Fibroblast of skin of right quadriceps (primary cell): ENCODE results near the gene ANKRD23.
"Not testable (repeated sequence)": the region's sequence is repeated elsewhere in the genome, so short reads cannot be mapped to it uniquely, and the experiment has no call there.

Source experiments
- DNase-seq: peaks from one replicate; pipeline ENCODE4 v3.0.0-alpha.2; 2013

Gene ANKRD23

GRCh38 chr2:96811917-96812316 is 31.9 kb downstream of the ANKRD23 start:
- DNase-seq, result peak; percentile 77

- no peak for DNase-seq
These were observed 33.0 kb downstream of the ANKRD23 start for GRCh38 chr2:96810783-96811192.

- no peak for DNase-seq
These were observed 33.7 kb downstream of the ANKRD23 start for GRCh38 chr2:96809951-96810782.

- no peak for DNase-seq
These were observed 34.5 kb downstream of the ANKRD23 start for GRCh38 chr2:96809216-96809882.

GRCh38 chr2:96808176-96808837 is 35.5 kb downstream of the ANKRD23 start:
- no peak for DNase-seq

GRCh38 chr2:96807127-96807471 is 36.7 kb downstream of the ANKRD23 start:
- DNase-seq, result no peak

GRCh38 chr2:96806468-96807126 is 37.2 kb downstream of the ANKRD23 start:
- DNase-seq, result no peak

GRCh38 chr2:96805946-96806345 is 37.9 kb downstream of the ANKRD23 start:
- DNase-seq, result not testable (repeated sequence)

GRCh38 chr2:96804986-96805385 is 38.8 kb downstream of the ANKRD23 start:
- no peak for DNase-seq

GRCh38 chr2:96802721-96803120 is 41.1 kb downstream of the ANKRD23 start:
- DNase-seq, result no peak

GRCh38 chr2:96801786-96802595 is 41.8 kb downstream of the ANKRD23 start:
- DNase-seq, result no peak

- peak; percentile 42 for DNase-seq
These were observed 42.6 kb downstream of the ANKRD23 start for GRCh38 chr2:96801005-96801785.

GRCh38 chr2:96800061-96801004 is 43.5 kb downstream of the ANKRD23 start:
- DNase-seq, result no peak

GRCh38 chr2:96799623-96799935 is 44.2 kb downstream of the ANKRD23 start:
- DNase-seq, result no peak

- no peak for DNase-seq
These were observed 44.8 kb downstream of the ANKRD23 start for GRCh38 chr2:96798733-96799622.

GRCh38 chr2:96797066-96797625 is 46.7 kb downstream of the ANKRD23 start:
- no peak for DNase-seq

GRCh38 chr2:96796497-96796896 is 47.3 kb downstream of the ANKRD23 start:
- DNase-seq, result not testable (repeated sequence)

- no peak for DNase-seq
These were observed 48.7 kb downstream of the ANKRD23 start for GRCh38 chr2:96795076-96795475.
